Fibroblast of pulmonary artery (primary cell): ENCODE measurements around the gene MXRA8.
"Not testable (repeated sequence)": the region's sequence is repeated elsewhere in the genome, so short reads cannot be mapped to it uniquely, and the experiment has no call there.

Experiments used
- DNase-seq: peaks from one replicate; pipeline ENCODE4 v3.0.0-alpha.2; 2010; ENCODE audit warnings: low read depth
- H3K4me3 ChIP-seq: replicated peaks from 2 replicates; pipeline ENCODE4 v1.5.1; 2011; ENCODE audit warnings: low read depth, mild to moderate bottlenecking, control low read depth, low read length, moderate library complexity
- CTCF ChIP-seq: IDR thresholded peaks from 2 replicates; pipeline ENCODE4 v1.5.1; 2011; ENCODE audit warnings: mild to moderate bottlenecking, control low read depth, low read length, inconsistent platforms; ENCODE audit errors: missing control alignments

Gene MXRA8

GRCh38 chr1:1390675-1391074 lies 32.3 kb upstream of the MXRA8 start:
- no peak overlapping the region for H3K4me3 ChIP-seq
- no peak for TF ChIP-seq CTCF
- no peak for DNase-seq

GRCh38 chr1:1388078-1388472 lies 29.7 kb upstream of the MXRA8 start:
- no peak for TF ChIP-seq CTCF
- no peak overlapping the region for H3K4me3 ChIP-seq
- DNase-seq: no peak

- no peak overlapping the region for H3K4me3 ChIP-seq
- no peak for DNase-seq
- TF ChIP-seq CTCF: no peak
Observed at GRCh38 chr1:1387098-1388077, 29.0 kb upstream of the MXRA8 start.

- H3K4me3 ChIP-seq: no peak overlapping the region
- TF ChIP-seq CTCF: no peak
- DNase-seq: no peak
Observed at GRCh38 chr1:1385931-1386330, 27.6 kb upstream of the MXRA8 start.

- H3K4me3 ChIP-seq, DNase-seq: not testable (repeated sequence)
Observed at GRCh38 chr1:1385339-1385738, 27.0 kb upstream of the MXRA8 start.

GRCh38 chr1:1381294-1381693 lies 22.9 kb upstream of the MXRA8 start:
- TF ChIP-seq CTCF: no peak
- no peak for DNase-seq
- H3K4me3 ChIP-seq: no peak overlapping the region

GRCh38 chr1:1380860-1381259 lies 22.5 kb upstream of the MXRA8 start:
- TF ChIP-seq CTCF: no peak
- no peak for DNase-seq
- no peak overlapping the region for H3K4me3 ChIP-seq
